GM10847 (cell line): ENCODE results near the gene AADACL2.

Experiments used
- POLR2A ChIP-seq: IDR thresholded peaks from 2 replicates; pipeline ENCODE4 v1.6.1; 2011; ENCODE audit not compliant: insufficient read length; ENCODE audit errors: extremely low read depth

Gene AADACL2

DNA sequence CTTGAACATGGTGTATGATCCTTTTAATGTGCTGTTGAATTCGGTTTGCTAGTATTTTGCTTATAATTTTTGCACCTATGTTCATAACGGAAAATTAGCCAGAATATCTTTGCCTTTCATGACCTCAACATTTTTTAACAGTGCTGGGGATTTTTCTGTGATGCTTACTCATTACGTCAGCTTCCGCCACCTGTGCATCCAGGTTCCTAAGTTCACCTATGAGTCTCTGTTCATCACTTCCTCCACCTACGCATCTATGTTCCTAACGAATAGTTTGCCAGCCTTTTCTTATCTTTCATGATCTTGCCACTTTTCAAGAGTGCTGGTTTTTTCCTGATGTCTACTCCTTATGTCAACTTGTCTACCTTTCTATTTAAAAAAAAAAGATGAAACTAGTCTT, 16.5 kb downstream of the AADACL2 start:
- TF ChIP-seq POLR2A: no peak

- TF ChIP-seq POLR2A: no peak
Observed at GRCh38 chr3:151750678-151751077, 17.0 kb downstream of the AADACL2 start.

DNA sequence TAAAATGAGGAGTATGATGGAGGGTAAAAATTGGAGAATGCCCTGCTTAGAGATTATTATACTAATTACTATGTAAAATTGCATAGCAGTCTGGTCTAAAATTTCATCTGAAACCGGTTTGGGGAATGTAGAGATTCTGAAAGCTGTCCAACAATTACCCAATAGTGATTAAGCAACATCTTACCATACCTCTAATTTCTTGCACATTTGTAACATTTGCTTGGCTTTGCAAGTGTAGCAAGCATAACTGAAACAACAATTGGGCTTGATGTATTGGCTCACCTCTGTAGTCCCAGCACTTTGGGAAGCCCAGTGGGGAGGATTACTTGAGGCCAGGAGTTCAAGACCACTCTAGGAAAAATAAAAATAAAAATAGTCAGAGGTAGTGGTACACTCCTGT, 17.4 kb downstream of the AADACL2 start:
- TF ChIP-seq POLR2A: no peak

DNA sequence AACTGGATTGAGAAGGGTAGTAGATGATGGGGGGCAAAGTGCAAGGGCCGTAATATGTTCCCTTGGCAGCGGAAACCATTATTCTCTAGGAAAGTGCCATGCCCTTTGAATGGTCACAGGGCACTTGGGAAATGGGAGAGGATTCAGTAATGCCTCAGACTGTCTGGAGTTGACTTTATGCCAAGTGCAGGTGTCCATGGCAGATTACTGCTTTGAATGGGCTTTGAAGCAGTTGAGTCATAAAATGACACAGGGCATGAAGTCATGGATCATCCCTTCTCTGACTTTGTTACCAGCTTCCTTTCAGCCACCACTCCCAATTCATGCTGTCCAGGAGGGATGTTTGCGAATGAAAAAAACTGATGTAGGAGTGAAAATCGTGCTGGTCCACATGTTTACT, 20.1 kb downstream of the AADACL2 start:
- no peak for TF ChIP-seq POLR2A

DNA sequence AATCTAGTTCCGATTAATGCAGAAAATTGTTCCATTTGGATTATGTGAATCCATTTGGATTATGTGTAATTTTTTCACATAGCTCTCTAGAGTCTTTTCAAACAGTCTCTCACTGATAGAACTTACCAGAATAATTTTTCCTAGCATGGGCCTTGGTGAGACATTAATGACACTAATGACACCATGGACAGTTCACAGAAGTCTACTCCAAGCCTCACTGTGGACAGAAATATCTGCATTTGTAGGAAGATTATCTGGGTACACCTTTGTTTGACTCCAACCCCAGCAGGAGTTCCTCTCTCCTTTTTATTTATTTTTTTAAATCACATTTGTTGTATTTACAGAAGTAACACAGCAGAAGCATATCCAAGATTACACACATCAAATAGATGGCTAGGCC, 27.9 kb downstream of the AADACL2 start:
- no peak for TF ChIP-seq POLR2A

- no peak for TF ChIP-seq POLR2A
Observed at GRCh38 chr3:151765685-151766084, 32.0 kb downstream of the AADACL2 start.

DNA sequence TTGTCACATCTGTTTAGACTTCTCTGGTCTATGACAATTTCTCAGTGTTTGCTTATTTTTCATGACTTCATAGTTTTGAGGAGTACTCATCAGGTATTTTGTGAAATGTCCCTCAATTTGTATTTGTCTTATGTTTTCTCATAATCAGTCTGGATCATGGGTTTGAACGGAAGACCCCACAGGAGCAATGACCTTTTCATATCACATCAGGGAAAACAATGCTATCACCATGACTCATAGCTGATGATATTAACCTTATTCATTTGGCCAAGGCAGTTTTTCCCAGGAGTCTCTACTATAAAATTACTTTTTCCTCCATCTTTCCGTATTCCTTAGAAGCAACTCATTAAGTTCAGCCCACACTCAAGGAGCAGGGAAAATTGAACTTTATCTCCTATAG, 32.7 kb downstream of the AADACL2 start:
- no peak for TF ChIP-seq POLR2A

- TF ChIP-seq POLR2A: no peak
Observed at GRCh38 chr3:151768393-151768930, 34.7 kb downstream of the AADACL2 start.

DNA sequence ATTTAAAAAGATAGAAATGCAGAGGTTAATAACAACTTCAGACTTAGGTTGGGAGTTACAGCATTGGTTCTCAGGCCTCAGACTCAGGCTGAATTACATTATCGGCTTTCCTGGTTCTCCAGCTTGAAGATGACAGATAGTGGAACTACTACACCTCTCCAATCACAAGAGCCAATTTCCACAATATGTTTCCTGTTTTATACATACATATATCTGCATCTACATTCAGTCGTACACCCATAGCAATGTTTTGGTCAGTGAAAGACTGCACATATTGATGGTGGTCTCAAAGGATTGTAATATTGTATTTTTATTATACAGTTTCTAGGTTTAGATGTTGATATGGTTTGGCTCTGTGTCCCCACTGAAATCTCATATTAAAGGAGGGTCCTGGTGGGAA, 35.4 kb downstream of the AADACL2 start:
- no peak for TF ChIP-seq POLR2A

GRCh38 chr3:151770956-151771355, 37.2 kb downstream of the AADACL2 start:
- TF ChIP-seq POLR2A: no peak

- TF ChIP-seq POLR2A: no peak
Observed at GRCh38 chr3:151772825-151773480, 39.2 kb downstream of the AADACL2 start.

DNA sequence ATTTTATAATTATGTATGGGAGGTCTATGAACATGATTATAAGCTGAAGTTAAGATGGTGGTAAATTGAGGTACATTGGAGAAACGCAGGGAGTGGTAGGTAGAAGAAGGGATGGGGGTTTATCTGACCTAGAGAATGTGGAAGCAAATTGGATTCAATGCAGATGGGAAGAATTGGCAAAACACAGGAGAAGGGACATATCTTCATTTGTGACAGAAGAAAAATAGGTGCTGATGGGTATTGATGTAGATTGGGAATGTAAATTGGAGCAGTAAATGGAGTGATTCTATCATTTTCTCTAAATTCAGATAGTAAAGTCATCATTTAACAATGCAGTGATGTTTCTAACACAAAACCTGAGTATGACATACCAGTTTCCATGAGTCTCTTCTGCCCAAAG, 40.5 kb downstream of the AADACL2 start:
- TF ChIP-seq POLR2A: no peak

DNA sequence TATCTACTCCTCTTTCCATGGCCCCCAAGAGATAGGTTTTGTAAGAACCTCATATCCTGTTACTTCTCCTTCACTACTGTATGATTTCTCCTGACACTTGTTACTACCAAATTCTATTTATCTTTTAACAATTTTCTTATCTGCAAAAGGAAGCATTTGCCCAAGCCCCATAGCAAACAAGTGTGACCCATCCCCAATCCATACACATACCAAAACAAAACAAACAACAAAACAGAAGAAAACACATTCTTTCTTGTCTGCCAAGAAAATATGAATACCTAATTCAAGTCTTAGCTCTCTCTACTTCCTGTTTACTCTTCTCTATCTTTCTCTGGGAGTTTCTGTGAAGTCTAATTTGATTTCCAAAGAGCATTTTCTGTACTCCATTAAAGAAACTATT, 41.2 kb downstream of the AADACL2 start:
- TF ChIP-seq POLR2A: no peak

- no peak for TF ChIP-seq POLR2A
Observed at GRCh38 chr3:151775314-151776258, 41.9 kb downstream of the AADACL2 start.

- TF ChIP-seq POLR2A: no peak
Observed at GRCh38 chr3:151776259-151776740, 42.6 kb downstream of the AADACL2 start.

GRCh38 chr3:151777880-151778279, 44.2 kb downstream of the AADACL2 start:
- TF ChIP-seq POLR2A: no peak
